ENCODE results near the gene SEPTIN3. TPM values are rescaled to one million over a fixed set of nuclear protein-coding genes. Genes with fewer than 3 reads are reported as not detected.

SEPTIN3 gene
- total and polyA plus RNA-seq, 10 of the 15 experiments (the other 5 are each of a cell fraction or from before 2014, with no cell fraction given): 0.05 to 3.1 (median 0.87) TPM

DNA sequence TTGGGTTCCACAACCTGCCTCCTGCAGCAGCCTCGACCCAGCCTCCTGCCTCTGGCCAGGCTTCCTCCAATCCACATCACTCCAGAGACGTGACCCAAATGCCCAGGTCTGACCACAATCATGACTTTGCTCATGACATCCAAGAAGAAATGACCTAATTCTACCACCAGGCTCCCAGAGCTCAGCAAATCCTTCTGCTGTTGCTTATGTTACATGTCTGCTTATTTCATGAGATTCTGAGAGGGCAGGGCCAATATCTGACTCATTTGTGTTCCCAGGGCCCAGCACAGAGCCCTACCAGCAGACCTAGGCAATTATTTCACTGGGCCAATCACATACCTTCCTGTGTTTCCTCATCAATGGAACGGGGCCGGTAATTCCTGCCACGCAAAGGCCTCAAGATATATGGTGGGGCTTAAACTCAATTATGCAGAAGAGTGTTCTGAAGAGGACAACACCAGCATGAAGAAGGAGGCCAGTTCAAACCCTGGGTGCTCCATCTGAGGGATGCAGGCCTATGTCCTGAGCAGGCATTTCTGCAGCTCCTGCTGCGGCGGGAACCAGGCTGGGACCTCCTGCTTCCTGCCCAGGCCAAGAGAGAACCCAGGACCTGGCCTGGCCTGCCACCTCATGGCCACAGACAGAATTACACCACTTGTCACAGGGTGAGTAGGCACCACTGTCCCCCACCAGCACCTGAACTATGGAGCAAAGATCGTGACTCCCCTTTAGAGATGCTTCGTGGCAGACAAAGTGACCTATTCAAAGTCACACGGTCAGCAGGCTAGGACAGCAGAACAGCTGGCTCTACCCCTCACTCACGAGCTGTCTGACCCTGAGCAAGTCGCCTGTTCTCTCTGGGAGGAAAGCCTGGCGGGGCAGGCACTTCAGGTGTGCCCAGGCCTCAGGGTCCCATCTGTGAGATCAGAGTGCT lies 28.1 kb upstream of the SEPTIN3 start (continued):
- TF ChIP-seq, protein P1, sequence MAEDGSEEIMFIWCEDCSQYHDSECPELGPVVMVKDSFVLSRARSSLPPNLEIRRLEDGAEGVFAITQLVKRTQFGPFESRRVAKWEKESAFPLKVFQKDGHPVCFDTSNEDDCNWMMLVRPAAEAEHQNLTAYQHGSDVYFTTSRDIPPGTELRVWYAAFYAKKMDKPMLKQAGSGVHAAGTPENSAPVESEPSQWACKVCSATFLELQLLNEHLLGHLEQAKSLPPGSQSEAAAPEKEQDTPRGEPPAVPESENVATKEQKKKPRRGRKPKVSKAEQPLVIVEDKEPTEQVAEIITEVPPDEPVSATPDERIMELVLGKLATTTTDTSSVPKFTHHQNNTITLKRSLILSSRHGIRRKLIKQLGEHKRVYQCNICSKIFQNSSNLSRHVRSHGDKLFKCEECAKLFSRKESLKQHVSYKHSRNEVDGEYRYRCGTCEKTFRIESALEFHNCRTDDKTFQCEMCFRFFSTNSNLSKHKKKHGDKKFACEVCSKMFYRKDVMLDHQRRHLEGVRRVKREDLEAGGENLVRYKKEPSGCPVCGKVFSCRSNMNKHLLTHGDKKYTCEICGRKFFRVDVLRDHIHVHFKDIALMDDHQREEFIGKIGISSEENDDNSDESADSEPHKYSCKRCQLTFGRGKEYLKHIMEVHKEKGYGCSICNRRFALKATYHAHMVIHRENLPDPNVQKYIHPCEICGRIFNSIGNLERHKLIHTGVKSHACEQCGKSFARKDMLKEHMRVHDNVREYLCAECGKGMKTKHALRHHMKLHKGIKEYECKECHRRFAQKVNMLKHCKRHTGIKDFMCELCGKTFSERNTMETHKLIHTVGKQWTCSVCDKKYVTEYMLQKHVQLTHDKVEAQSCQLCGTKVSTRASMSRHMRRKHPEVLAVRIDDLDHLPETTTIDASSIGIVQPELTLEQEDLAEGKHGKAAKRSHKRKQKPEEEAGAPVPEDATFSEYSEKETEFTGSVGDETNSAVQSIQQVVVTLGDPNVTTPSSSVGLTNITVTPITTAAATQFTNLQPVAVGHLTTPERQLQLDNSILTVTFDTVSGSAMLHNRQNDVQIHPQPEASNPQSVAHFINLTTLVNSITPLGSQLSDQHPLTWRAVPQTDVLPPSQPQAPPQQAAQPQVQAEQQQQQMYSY (CRISPR knock-in tag; IDR thresholded peaks at IDR 0.05): no peak
- TF ChIP-seq ZBTB4 (CRISPR knock-in tag; IDR thresholded peaks at IDR 0.05) (no peak), EP300 (IDR thresholded peaks at IDR 0.05; ENCODE audit: borderline replicate concordance in 1 of 2, control insufficient read depth in 1 of 2, low read depth in 2 of 2, low read length in 2 of 2) (peak in 1 of 2 experiments; percentile 11; a peak in 1 of 4 replicates), ZNF24 (IDR thresholded peaks at IDR 0.05) (no peak), BCL3 (IDR thresholded peaks at IDR 0.05; ENCODE audit: borderline replicate concordance, insufficient read depth, low read depth, low read length, poor library complexity, severe bottlenecking) (no peak), SUPT20H (IDR thresholded peaks at IDR 0.05; ENCODE audit: borderline replicate concordance, control insufficient read depth, low read depth, low read length) (no peak), RB1 (IDR thresholded peaks at IDR 0.05; ENCODE audit: borderline replicate concordance) (peak; percentile 89), CREB1 (IDR thresholded peaks at IDR 0.05; ENCODE audit: low read depth) (no peak), YY1 (IDR thresholded peaks at IDR 0.05; ENCODE audit: low read depth, low read length) (peak; percentile 61), ASH2L (IDR thresholded peaks at IDR 0.05; ENCODE audit: borderline replicate concordance, low read depth) (no peak), EED (IDR thresholded peaks at IDR 0.05; ENCODE audit: low read depth) (no peak; the same call in 1 of the 2 replicates), NBN (IDR thresholded peaks at IDR 0.05) (peak; percentile 88), SREBF1 (IDR thresholded peaks at IDR 0.05; ENCODE audit: low read length) (no peak), LARP7 (IDR thresholded peaks at IDR 0.05) (no peak; the same call in none of the 2 replicates), BRCA1 (IDR thresholded peaks at IDR 0.05; ENCODE audit: low read depth, low read length) (no peak), HDAC6 (IDR thresholded peaks at IDR 0.05; ENCODE audit: unreplicated experiment) (no peak)
- TF ChIP-seq, protein P2, sequence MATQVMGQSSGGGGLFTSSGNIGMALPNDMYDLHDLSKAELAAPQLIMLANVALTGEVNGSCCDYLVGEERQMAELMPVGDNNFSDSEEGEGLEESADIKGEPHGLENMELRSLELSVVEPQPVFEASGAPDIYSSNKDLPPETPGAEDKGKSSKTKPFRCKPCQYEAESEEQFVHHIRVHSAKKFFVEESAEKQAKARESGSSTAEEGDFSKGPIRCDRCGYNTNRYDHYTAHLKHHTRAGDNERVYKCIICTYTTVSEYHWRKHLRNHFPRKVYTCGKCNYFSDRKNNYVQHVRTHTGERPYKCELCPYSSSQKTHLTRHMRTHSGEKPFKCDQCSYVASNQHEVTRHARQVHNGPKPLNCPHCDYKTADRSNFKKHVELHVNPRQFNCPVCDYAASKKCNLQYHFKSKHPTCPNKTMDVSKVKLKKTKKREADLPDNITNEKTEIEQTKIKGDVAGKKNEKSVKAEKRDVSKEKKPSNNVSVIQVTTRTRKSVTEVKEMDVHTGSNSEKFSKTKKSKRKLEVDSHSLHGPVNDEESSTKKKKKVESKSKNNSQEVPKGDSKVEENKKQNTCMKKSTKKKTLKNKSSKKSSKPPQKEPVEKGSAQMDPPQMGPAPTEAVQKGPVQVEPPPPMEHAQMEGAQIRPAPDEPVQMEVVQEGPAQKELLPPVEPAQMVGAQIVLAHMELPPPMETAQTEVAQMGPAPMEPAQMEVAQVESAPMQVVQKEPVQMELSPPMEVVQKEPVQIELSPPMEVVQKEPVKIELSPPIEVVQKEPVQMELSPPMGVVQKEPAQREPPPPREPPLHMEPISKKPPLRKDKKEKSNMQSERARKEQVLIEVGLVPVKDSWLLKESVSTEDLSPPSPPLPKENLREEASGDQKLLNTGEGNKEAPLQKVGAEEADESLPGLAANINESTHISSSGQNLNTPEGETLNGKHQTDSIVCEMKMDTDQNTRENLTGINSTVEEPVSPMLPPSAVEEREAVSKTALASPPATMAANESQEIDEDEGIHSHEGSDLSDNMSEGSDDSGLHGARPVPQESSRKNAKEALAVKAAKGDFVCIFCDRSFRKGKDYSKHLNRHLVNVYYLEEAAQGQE (IDR thresholded peaks at IDR 0.05; ENCODE audit: low read depth, low read length): no peak

Measured in GM12878 (cell line).